CD4-positive, alpha-beta T cell (primary cell): ENCODE data around the gene PDHA1. TPM values are rescaled to one million over a fixed set of nuclear protein-coding genes. Genes with fewer than 3 reads are reported as not detected.

Source experiments
- ATAC-seq: fragments of 200-7000 bp; cut with Tn5 transposase; one replicate; pipeline ENCODE4 v1.10.0; 2022; ENCODE audit warnings: mild to moderate bottlenecking; ENCODE audit not compliant: poor library complexity
- CTCF ChIA-PET: fragments of 350-600 bp; sonication (Branson Sonifier 250); formaldehyde crosslinking; loops from one replicate; lab custom pipeline; 2021; ENCODE audit warnings: antibody characterized with exemption, inconsistent platforms; lab: Charles Lee
- POLR2A ChIA-PET: fragments of 350-600 bp; sonication (Branson Sonifier 250); formaldehyde crosslinking; loops from one replicate; lab custom pipeline; 2021; ENCODE audit warnings: antibody characterized with exemption, inconsistent platforms; lab: Charles Lee
- DNase-seq, 14 experiments: peaks; one replicate each; pipeline ENCODE4 v3.0.0-alpha.2; 2013 to 2020; ENCODE audit warnings: mixed read lengths in 2 of 14
- H3K27ac ChIP-seq, 2 donors: one replicate each; pipeline versions ENCODE4 v1.5.1 to v1.7.0; 2013; ENCODE audit warnings: low read length in 2 of 2, low read depth in 1 of 2, mild to moderate bottlenecking in 1 of 2
- H3K27me3 ChIP-seq, 2 experiments: 1 replicate in 1 of 2; 2 replicates in 1 of 2; pipeline versions ENCODE4 v1.6.1 to v1.7.0; 2013; ENCODE audit warnings: low read length in 2 of 2, control low read depth in 1 of 2, mild to moderate bottlenecking in 1 of 2, moderate library complexity in 1 of 2; ENCODE audit not compliant: insufficient read depth in 2 of 2, control insufficient read depth in 1 of 2
- H3K36me3 ChIP-seq: one replicate; pipeline ENCODE4 v1.6.1; 2013; ENCODE audit warnings: low read length, control low read depth; ENCODE audit not compliant: insufficient read depth
- H3K4me1 ChIP-seq: one replicate; pipeline ENCODE4 v1.6.1; 2013; ENCODE audit warnings: low read length, control low read depth; ENCODE audit not compliant: insufficient read depth
- H3K4me3 ChIP-seq: one replicate; pipeline ENCODE4 v1.5.1; 2013; ENCODE audit warnings: mild to moderate bottlenecking, low read length, moderate library complexity
- H3K9me3 ChIP-seq, 2 experiments: 1 replicate in 1 of 2; 2 replicates in 1 of 2; pipeline versions ENCODE4 v1.6.1 to v1.7.0; 2013; ENCODE audit warnings: low read length in 2 of 2, mild to moderate bottlenecking in 2 of 2, control low read depth in 1 of 2, moderate library complexity in 1 of 2; ENCODE audit not compliant: control insufficient read depth in 1 of 2, insufficient read depth in 1 of 2
- H3K27ac Mint-ChIP-seq: one replicate; pipeline ENCODE4 v1.8.0; 2020; ENCODE audit warnings: mixed read lengths
- H3K27me3 Mint-ChIP-seq: one replicate; pipeline ENCODE4 v1.8.0; 2021; ENCODE audit warnings: mixed read lengths
- H3K36me3 Mint-ChIP-seq: one replicate; pipeline ENCODE4 v1.8.0; 2021; ENCODE audit warnings: low read depth, mixed read lengths
- H3K4me1 Mint-ChIP-seq: one replicate; pipeline ENCODE4 v1.8.0; 2021; ENCODE audit warnings: low read depth, mixed read lengths
- H3K4me3 Mint-ChIP-seq: one replicate; pipeline ENCODE4 v1.8.0; 2020; ENCODE audit warnings: mild to moderate bottlenecking, mixed read lengths
- H3K9me3 Mint-ChIP-seq: one replicate; pipeline ENCODE4 v1.8.0; 2020; ENCODE audit warnings: mixed read lengths
- intact Hi-C, 2 experiments: fragments of 100-400 bp; cut with DNase I in 1 of 2; cut with micrococcal nuclease in 1 of 2; formaldehyde crosslinking; loops; one replicate each; pipeline versions ENCODE4 v1.15.1 to v1.9.0; 2023 to 2025; cut with DNase I, micrococcal nuclease
- total RNA-seq, 174 experiments: library from RNA in 2 of 174; stranded (reverse) in 2 of 174; gene quantifications; one replicate each; pipeline ENCODE4 v1.2.3 and lab custom pipeline; 2021 to 2026
- TF ChIP-seq, protein P1 (sequence below): fragments of 200-600 bp; IDR thresholded peaks from one replicate; pipeline ENCODE4 v1.8.0; 2022; ENCODE audit warnings: antibody characterized with exemption, mild to moderate bottlenecking

Gene PDHA1
- total RNA-seq, 2 experiments from 2014 or later = 95.8 to 99.0 TPM

DNA sequence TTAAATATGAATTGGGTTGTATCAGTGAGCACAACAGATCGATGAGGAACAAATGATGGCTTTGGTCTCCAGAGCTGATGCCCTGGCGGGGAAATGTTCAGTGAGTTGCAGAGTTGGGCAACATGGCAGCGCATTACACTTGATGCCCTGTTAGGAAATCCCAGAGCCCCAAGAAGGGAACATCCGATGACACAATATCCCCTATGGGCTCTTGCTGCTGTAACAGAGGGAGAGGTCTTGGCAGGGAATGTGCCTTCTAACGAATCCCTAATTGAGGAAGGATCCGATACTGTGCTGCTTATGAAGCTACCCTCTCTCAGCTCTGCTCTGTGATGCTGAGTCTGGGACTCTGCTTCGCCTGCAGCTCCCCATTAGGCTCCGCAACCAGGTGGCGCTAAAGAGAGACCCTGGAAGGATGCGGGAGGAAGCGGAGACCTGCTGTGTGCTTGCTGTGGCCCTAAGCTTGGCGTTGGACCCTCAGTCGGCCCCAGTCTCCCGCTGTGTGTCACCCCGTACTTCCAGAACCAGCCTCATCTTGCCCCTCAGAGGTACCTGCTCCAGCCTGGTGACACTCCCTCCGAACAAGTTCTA lies 38.9 kb downstream of the PDHA1 start:
- no peak overlapping the region for H3K27ac ChIP-seq
- Mint-ChIP-seq H3K36me3 (no peaks in the 10 kb centered on the region), H3K9me3 (no peaks in the 10 kb centered on the region), H3K4me3 (no peak overlapping the region), H3K27me3 (no peaks in the 10 kb centered on the region), H3K4me1 (no peaks in the 10 kb centered on the region), H3K27ac (no peak overlapping the region)
- ChIA-PET CTCF (interaction anchor here (0.6 to 1.0 kb wide), 2 partner anchors 10 to 18 kb away, joined by 3 to 5 read pairs; no protein-coding TSS in a partner anchor), POLR2A (interaction anchor here (1.5 kb wide), 1 partner anchor 11 kb away, joined by 4 read pairs; no protein-coding TSS in a partner anchor)
- ATAC-seq (peak; percentile 69), DNase-seq (peak; percentile 27 to 65 (median 40))
- intact Hi-C loops = no loop called here
- no peak overlapping the region for H3K4me3 ChIP-seq
- no peaks in the 10 kb centered on the region for H3K4me1 ChIP-seq
- H3K27me3 ChIP-seq = no peaks in the 10 kb centered on the region
- TF ChIP-seq, protein P1, sequence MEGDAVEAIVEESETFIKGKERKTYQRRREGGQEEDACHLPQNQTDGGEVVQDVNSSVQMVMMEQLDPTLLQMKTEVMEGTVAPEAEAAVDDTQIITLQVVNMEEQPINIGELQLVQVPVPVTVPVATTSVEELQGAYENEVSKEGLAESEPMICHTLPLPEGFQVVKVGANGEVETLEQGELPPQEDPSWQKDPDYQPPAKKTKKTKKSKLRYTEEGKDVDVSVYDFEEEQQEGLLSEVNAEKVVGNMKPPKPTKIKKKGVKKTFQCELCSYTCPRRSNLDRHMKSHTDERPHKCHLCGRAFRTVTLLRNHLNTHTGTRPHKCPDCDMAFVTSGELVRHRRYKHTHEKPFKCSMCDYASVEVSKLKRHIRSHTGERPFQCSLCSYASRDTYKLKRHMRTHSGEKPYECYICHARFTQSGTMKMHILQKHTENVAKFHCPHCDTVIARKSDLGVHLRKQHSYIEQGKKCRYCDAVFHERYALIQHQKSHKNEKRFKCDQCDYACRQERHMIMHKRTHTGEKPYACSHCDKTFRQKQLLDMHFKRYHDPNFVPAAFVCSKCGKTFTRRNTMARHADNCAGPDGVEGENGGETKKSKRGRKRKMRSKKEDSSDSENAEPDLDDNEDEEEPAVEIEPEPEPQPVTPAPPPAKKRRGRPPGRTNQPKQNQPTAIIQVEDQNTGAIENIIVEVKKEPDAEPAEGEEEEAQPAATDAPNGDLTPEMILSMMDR = peak; percentile 36
- no peaks in the 10 kb centered on the region for H3K9me3 ChIP-seq
- H3K36me3 ChIP-seq = no peaks in the 10 kb centered on the region

DNA sequence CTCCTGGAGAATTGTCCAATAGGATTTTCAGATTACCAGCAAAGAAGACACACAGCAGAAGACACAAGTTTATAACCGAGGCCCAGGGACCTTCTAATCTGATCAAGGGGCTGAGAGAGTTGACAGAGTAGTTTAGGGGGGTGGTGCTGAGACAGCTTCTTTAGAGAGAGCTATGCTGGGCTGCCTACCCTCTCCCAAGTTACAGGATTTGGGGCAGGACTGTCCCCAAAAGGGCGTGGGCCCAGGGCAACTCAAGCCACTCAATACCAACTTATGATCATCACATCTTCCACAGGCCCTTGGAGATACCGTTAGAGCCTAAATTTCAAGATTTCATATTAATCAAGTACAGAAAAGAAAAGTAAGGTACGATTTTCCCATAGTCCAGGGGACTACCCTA lies 43.0 kb downstream of the PDHA1 start:
- Histone ChIP-seq H3K27ac (no peak overlapping the region), H3K9me3 (no peaks in the 10 kb centered on the region), H3K36me3 (no peaks in the 10 kb centered on the region), H3K4me1 (no peaks in the 10 kb centered on the region), H3K4me3 (no peak overlapping the region), H3K27me3 (no peaks in the 10 kb centered on the region)
- ATAC-seq = no peak
- H3K27me3 Mint-ChIP-seq = no peaks in the 10 kb centered on the region
- intact Hi-C loops = no loop called here
- H3K4me3 Mint-ChIP-seq = no peak overlapping the region
- no peaks in the 10 kb centered on the region for H3K4me1 Mint-ChIP-seq
- H3K36me3 Mint-ChIP-seq = no peaks in the 10 kb centered on the region
- TF ChIP-seq, protein P1 = no peak
- CTCF ChIA-PET = no interaction called here
- DNase-seq = no peak
- no peak overlapping the region for H3K27ac Mint-ChIP-seq
- POLR2A ChIA-PET = no interaction called here
- H3K9me3 Mint-ChIP-seq = no peaks in the 10 kb centered on the region

DNA sequence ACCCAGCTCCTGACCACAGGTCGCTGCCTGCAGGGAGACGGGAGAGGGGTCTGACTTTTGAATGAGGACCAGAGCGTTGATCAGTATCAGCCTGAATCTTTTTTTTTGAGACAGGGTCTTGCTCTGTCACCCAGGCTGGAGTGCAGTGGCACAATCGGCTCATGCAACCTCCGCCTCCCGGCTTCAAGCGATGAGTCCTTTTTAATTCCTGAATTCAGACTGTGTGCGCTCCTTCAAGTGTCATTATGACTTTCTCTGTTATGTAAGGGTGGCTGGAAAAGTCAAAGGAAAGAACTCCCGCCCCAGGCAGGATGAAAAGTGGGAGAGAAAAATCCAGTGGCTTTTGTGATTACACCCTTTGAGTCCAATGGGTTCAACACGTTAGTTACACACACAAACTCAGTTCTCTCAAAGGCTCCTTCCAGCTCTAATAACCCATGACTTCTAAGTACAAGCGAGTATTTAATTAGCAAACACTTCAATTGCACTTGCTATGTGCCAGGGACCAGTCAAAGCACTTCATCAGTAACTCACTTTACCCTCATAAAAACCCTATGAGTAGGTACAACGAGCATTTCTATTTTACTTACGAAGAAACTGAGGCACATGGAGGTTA lies 44.4 kb downstream of the PDHA1 start:
- CTCF ChIA-PET = no interaction called here
- no peak for ATAC-seq

More for the DNA sequence above, 44.4 kb downstream of the PDHA1 start:
- no peaks in the 10 kb centered on the region for H3K4me1 Mint-ChIP-seq
- H3K36me3 ChIP-seq = no peaks in the 10 kb centered on the region
- H3K27ac ChIP-seq = no peak overlapping the region
- no peaks in the 10 kb centered on the region for H3K4me1 ChIP-seq
- intact Hi-C loops = no loop called here
- no peaks in the 10 kb centered on the region for H3K36me3 Mint-ChIP-seq
- no peak overlapping the region for H3K4me3 Mint-ChIP-seq
- TF ChIP-seq, protein P1 = no peak
- no peak overlapping the region for H3K27ac Mint-ChIP-seq
- H3K9me3 ChIP-seq = no peaks in the 10 kb centered on the region
- H3K27me3 Mint-ChIP-seq = no peaks in the 10 kb centered on the region
- H3K4me3 ChIP-seq = no peak overlapping the region
- no peaks in the 10 kb centered on the region for H3K9me3 Mint-ChIP-seq
- DNase-seq = no peak
- POLR2A ChIA-PET = no interaction called here
- H3K27me3 ChIP-seq = no peaks in the 10 kb centered on the region
